AG10803 (cell line): ENCODE measurements around the gene TSPAN2.
A peak's percentile ranks its signal among the peaks of the same experiment; 100 is the strongest.

Source experiments
- DNase-seq: peaks from one replicate; pipeline ENCODE4 v3.0.0; 2010; ENCODE audit warnings: low read depth
- H3K4me3 ChIP-seq: 2 replicates; pipeline ENCODE4 v1.5.1; 2011; ENCODE audit warnings: mild to moderate bottlenecking, low read length, control low read depth
- CTCF ChIP-seq: conservative IDR thresholded peaks from 2 replicates; pipeline ENCODE4 v1.5.1; 2011; ENCODE audit warnings: mild to moderate bottlenecking, low read length, control low read depth, inconsistent platforms

TSPAN2 gene

GRCh38 chr1:115089420-115090185 is at the start of gene TSPAN2:
TSS of gene TSPAN2 (minus strand) at chr1:115089503. CDS start at chr1:115089432, 71 bp downstream.
- no peak for DNase-seq
- TF ChIP-seq CTCF, result peak; percentile 36
- H3K4me3 ChIP-seq, result peak within 1 kb of the TSS; percentile 69

- peak; percentile 95 for DNase-seq
- H3K4me3 ChIP-seq, result no peak overlapping the region
- TF ChIP-seq CTCF, result peak; percentile 90
Observed at GRCh38 chr1:115138973-115139372, 49.7 kb upstream of the TSPAN2 start.

- no peak for DNase-seq
- H3K4me3 ChIP-seq, result no peak overlapping the region
- no peak for TF ChIP-seq CTCF
Observed at GRCh38 chr1:115138271-115138670, 49.0 kb upstream of the TSPAN2 start.

- DNase-seq, result no peak
- no peak overlapping the region for H3K4me3 ChIP-seq
- TF ChIP-seq CTCF, result no peak
Observed at GRCh38 chr1:115137191-115137590, 47.9 kb upstream of the TSPAN2 start.

- DNase-seq, result no peak
- no peak overlapping the region for H3K4me3 ChIP-seq
- TF ChIP-seq CTCF, result no peak
Observed at GRCh38 chr1:115136706-115137105, 47.4 kb upstream of the TSPAN2 start.

GRCh38 chr1:115136106-115136505 is 46.8 kb upstream of the TSPAN2 start:
- H3K4me3 ChIP-seq, result no peak overlapping the region
- peak; percentile 8 for DNase-seq

More at GRCh38 chr1:115136106-115136505, 46.8 kb upstream of the TSPAN2 start:
- TF ChIP-seq CTCF, result no peak
